C4-2B (cell line): ENCODE data around the gene ARID3B.

Experiments used
- CTCF ChIP-seq: fragments of 450-650 bp; conservative IDR thresholded peaks from 2 replicates; pipeline ENCODE4 v1.5.1; 2017; ENCODE audit warnings: mild to moderate bottlenecking
- ZFX ChIP-seq: fragments of 450-650 bp; IDR thresholded peaks from 2 replicates; pipeline ENCODE4 v1.6.1; 2017

DNA sequence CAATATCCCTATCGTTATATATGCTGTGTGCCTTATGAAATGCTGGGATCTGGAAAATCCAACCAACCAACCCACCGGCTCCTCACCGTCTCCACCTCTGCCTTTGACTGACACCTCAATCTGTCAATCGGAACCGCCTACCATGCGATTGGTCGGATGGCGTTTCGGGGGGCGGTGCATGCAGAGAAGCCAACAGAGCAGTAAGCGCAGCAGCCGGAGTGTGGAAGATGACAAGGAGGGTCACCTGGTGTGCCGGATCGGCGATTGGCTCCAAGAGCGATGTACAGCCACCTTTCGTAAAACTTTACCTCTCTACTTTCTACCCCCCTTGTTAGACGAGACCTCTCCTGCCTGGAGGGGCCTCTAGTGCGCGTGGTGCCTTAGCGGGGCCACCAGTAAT, 80.9 kb downstream of the ARID3B start:
- TF ChIP-seq CTCF (no peak), ZFX (no peak)
